ENCODE results near the gene TAF1C.

DNA sequence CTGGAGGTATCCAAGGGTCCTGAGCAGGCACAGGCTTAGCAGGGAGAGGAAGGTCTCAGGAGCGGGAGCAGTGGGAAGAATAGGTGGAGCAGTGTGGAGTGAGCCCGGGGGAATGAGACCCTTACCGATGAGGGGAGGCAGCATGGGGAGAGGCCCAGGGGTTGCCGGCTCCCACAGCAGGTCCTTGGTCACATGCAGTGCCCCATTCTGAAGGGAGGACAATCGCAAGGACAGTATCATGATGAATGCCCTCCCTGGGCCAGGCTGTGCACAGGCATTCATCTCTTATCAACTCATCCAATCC, 3.3 kb downstream of the TAF1C start:
- no peak for TF ChIP-seq POLR2A (IDR thresholded peaks at IDR 0.05; ENCODE audit: low read depth, low read length)
- no peak for TF ChIP-seq USF2 (IDR thresholded peaks at IDR 0.05; ENCODE audit: low read depth, low read length)
- TF ChIP-seq, protein P1, sequence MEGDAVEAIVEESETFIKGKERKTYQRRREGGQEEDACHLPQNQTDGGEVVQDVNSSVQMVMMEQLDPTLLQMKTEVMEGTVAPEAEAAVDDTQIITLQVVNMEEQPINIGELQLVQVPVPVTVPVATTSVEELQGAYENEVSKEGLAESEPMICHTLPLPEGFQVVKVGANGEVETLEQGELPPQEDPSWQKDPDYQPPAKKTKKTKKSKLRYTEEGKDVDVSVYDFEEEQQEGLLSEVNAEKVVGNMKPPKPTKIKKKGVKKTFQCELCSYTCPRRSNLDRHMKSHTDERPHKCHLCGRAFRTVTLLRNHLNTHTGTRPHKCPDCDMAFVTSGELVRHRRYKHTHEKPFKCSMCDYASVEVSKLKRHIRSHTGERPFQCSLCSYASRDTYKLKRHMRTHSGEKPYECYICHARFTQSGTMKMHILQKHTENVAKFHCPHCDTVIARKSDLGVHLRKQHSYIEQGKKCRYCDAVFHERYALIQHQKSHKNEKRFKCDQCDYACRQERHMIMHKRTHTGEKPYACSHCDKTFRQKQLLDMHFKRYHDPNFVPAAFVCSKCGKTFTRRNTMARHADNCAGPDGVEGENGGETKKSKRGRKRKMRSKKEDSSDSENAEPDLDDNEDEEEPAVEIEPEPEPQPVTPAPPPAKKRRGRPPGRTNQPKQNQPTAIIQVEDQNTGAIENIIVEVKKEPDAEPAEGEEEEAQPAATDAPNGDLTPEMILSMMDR (conservative IDR thresholded peaks at IDR 0.05; ENCODE audit: low read depth, low read length): no peak
- TF ChIP-seq, protein P2, sequence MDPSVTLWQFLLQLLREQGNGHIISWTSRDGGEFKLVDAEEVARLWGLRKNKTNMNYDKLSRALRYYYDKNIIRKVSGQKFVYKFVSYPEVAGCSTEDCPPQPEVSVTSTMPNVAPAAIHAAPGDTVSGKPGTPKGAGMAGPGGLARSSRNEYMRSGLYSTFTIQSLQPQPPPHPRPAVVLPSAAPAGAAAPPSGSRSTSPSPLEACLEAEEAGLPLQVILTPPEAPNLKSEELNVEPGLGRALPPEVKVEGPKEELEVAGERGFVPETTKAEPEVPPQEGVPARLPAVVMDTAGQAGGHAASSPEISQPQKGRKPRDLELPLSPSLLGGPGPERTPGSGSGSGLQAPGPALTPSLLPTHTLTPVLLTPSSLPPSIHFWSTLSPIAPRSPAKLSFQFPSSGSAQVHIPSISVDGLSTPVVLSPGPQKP (IDR thresholded peaks at IDR 0.05; ENCODE audit: borderline replicate concordance, low read depth, low read length): no peak
- TF ChIP-seq SMC3 (IDR thresholded peaks at IDR 0.05; ENCODE audit: low read depth, low read length): no peak
- TF ChIP-seq RAD21 (IDR thresholded peaks at IDR 0.05; ENCODE audit: low read length): no peak
- TF ChIP-seq MXI1 (IDR thresholded peaks at IDR 0.05; ENCODE audit: borderline replicate concordance, low read depth, low read length): no peak
- no peak for TF ChIP-seq BHLHE40 (IDR thresholded peaks at IDR 0.05; ENCODE audit: low read depth, low read length)
- no peak for TF ChIP-seq CEBPB (IDR thresholded peaks at IDR 0.05; ENCODE audit: low read depth, low read length)
